Measurements from ENCODE around the gene LITAF. TPM values are rescaled to one million over a fixed set of nuclear protein-coding genes. Genes with fewer than 3 reads are reported as not detected.

The LITAF gene
- polyA plus RNA-seq, 1 donor (not counting 4 experiments of a cell fraction or from before 2014, with no cell fraction given) = 85.4 TPM

DNA sequence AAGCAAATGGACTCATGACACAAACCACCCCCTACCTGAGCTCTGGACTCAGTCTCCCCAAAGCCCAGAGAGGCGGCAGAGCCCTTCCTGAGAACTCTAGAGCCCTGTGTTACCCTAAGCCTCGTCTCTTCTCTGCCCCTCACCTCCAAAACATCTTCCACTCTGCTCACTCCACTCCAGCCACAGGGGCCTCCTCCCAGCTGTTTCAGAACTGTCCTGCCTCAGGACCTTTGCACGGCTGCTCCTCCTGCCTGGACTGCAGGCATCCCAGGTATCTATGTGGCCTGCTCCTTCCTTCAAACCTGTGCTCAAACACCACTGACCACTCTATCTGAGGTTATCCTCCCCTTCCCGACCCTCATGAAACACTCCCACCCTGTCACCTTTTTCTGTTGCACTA is 12.9 kb upstream of the LITAF start:
- no peaks in the 10 kb centered on the region for H3K79me2 ChIP-seq (ENCODE audit: control insufficient read depth, insufficient read depth, low read length)
- TF ChIP-seq EZH2 (IDR thresholded peaks at IDR 0.05; ENCODE audit: low read length) = no peak
- TF ChIP-seq, protein P1, sequence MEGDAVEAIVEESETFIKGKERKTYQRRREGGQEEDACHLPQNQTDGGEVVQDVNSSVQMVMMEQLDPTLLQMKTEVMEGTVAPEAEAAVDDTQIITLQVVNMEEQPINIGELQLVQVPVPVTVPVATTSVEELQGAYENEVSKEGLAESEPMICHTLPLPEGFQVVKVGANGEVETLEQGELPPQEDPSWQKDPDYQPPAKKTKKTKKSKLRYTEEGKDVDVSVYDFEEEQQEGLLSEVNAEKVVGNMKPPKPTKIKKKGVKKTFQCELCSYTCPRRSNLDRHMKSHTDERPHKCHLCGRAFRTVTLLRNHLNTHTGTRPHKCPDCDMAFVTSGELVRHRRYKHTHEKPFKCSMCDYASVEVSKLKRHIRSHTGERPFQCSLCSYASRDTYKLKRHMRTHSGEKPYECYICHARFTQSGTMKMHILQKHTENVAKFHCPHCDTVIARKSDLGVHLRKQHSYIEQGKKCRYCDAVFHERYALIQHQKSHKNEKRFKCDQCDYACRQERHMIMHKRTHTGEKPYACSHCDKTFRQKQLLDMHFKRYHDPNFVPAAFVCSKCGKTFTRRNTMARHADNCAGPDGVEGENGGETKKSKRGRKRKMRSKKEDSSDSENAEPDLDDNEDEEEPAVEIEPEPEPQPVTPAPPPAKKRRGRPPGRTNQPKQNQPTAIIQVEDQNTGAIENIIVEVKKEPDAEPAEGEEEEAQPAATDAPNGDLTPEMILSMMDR (optimal IDR thresholded peaks at IDR 0.05 in 1 of 3, IDR thresholded peaks at IDR 0.05 in 1 of 3, conservative IDR thresholded peaks at IDR 0.05 in 1 of 3; ENCODE audit: extremely low read depth in 1 of 3, insufficient read depth in 2 of 3, low read length in 3 of 3) = no peak
- H3K4me1 ChIP-seq (ENCODE audit: control insufficient read depth, extremely low read depth, insufficient read depth, low read length) = peaks cover 5% of the 10 kb centered on the region
- no peak overlapping the region for H2AFZ ChIP-seq (ENCODE audit: control insufficient read depth, low read length)
- H4K20me1 ChIP-seq (ENCODE audit: control insufficient read depth, extremely low read depth, insufficient read depth, low read length) = no peaks in the 10 kb centered on the region
- no peak overlapping the region for H3K9ac ChIP-seq (ENCODE audit: control insufficient read depth, extremely low read depth, insufficient read depth, low read length)
- H3K9me3 ChIP-seq (ENCODE audit: control insufficient read depth, low read depth, low read length) = no peaks in the 10 kb centered on the region
- FAIRE-seq (no peak), DNase-seq (ENCODE audit: low read depth, low spot score) (no peak)
- H3K4me3 ChIP-seq (ENCODE audit: control insufficient read depth in 2 of 3, extremely low read depth in 1 of 3, insufficient read depth in 2 of 3, low read depth in 1 of 3, low read length in 3 of 3) = no peak overlapping the region
- H3K27ac ChIP-seq (ENCODE audit: control insufficient read depth, insufficient read depth, low read length) = no peak overlapping the region
- no peaks in the 10 kb centered on the region for H3K27me3 ChIP-seq (ENCODE audit: control insufficient read depth, extremely low read depth, insufficient read depth, low read length)
- no peaks in the 10 kb centered on the region for H3K36me3 ChIP-seq (ENCODE audit: control insufficient read depth in 2 of 2, extremely low read depth in 1 of 2, insufficient read depth in 2 of 2, low read length in 2 of 2)
- H3K9me1 ChIP-seq (ENCODE audit: control insufficient read depth, extremely low read depth, insufficient read depth, low read length) = no peaks in the 10 kb centered on the region
- dilution Hi-C loops (cut with MboI; ENCODE audit: extremely low pct_ligation_motif_present, low sequenced_read_pairs) = no loop called here
- no peak overlapping the region for H3K4me2 ChIP-seq (ENCODE audit: control insufficient read depth, extremely low read depth, insufficient read depth, low read depth, low read length)

DNA sequence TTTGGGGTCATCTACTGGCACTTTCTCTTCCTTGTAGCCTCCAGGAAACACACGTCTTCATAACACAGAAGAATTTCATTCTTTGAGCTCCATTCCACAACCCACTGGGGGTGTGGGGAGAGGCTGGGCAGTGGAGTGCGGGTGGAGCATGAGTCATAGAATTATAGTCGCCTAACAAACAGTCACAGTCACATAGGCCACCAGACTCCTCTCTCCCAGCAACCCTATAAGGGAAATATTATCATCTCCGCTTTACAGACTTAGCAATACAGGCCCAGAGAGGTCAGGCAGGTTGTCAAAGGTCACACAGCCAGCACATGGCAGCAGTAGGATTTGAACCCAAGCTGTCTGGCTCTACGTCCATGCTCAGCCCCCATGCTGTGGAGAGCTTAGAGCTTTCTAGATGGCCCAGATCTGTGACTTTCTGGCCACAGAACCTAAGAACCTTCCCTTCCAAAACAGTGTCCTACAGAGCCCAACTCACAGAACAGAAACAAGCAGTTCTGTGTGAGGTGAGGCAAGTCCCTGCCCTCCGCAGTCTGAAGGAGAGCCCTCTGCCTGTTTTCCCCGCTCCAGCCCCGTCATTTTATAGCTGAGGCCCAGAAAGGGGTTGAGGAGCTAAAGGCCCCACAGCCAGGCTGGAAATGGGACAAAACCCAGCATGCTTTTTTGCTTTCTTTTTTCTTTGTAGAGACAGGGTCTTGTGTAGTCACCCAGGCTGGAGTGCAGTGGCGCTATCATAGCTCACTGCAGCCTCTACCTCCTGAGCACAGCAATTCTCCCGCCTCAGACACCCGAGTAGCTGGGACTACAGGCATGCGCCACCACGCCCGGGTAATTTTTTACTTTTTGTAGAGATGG is 10.7 kb upstream of the LITAF start:
- H3K36me3 ChIP-seq (ENCODE audit: control insufficient read depth in 2 of 2, extremely low read depth in 1 of 2, insufficient read depth in 2 of 2, low read length in 2 of 2) = no peaks in the 10 kb centered on the region
- no peaks in the 10 kb centered on the region for H3K9me1 ChIP-seq (ENCODE audit: control insufficient read depth, extremely low read depth, insufficient read depth, low read length)
- H4K20me1 ChIP-seq (ENCODE audit: control insufficient read depth, extremely low read depth, insufficient read depth, low read length) = no peaks in the 10 kb centered on the region
- no peak overlapping the region for H3K27ac ChIP-seq (ENCODE audit: control insufficient read depth, insufficient read depth, low read length)
- H2AFZ ChIP-seq (ENCODE audit: control insufficient read depth, low read length) = no peak overlapping the region
- H3K4me3 ChIP-seq (ENCODE audit: control insufficient read depth in 2 of 3, extremely low read depth in 1 of 3, insufficient read depth in 2 of 3, low read depth in 1 of 3, low read length in 3 of 3) = no peak overlapping the region
- DNase-seq (ENCODE audit: low read depth, low spot score) (no peak), FAIRE-seq (no peak)
- H3K27me3 ChIP-seq (ENCODE audit: control insufficient read depth, extremely low read depth, insufficient read depth, low read length) = no peaks in the 10 kb centered on the region
- no peaks in the 10 kb centered on the region for H3K9me3 ChIP-seq (ENCODE audit: control insufficient read depth, low read depth, low read length)
- peaks cover 5% of the 10 kb centered on the region for H3K4me1 ChIP-seq (ENCODE audit: control insufficient read depth, extremely low read depth, insufficient read depth, low read length)
- no peak for TF ChIP-seq EZH2 (IDR thresholded peaks at IDR 0.05; ENCODE audit: low read length)
- TF ChIP-seq, protein P1 (optimal IDR thresholded peaks at IDR 0.05 in 1 of 3, IDR thresholded peaks at IDR 0.05 in 1 of 3, conservative IDR thresholded peaks at IDR 0.05 in 1 of 3; ENCODE audit: extremely low read depth in 1 of 3, insufficient read depth in 2 of 3, low read length in 3 of 3) = no peak
- no peak overlapping the region for H3K4me2 ChIP-seq (ENCODE audit: control insufficient read depth, extremely low read depth, insufficient read depth, low read depth, low read length)
- no peaks in the 10 kb centered on the region for H3K79me2 ChIP-seq (ENCODE audit: control insufficient read depth, insufficient read depth, low read length)
- dilution Hi-C loops (cut with MboI; ENCODE audit: extremely low pct_ligation_motif_present, low sequenced_read_pairs) = no loop called here
- H3K9ac ChIP-seq (ENCODE audit: control insufficient read depth, extremely low read depth, insufficient read depth, low read length) = no peak overlapping the region

Measured in keratinocyte (primary cell).